ENCODE data around the gene LIMS3. TPM values are rescaled to one million over a fixed set of nuclear protein-coding genes. Genes with fewer than 3 reads are reported as not detected.
"Not testable (repeated sequence)": the region's sequence is repeated elsewhere in the genome, so short reads cannot be mapped to it uniquely, and the experiment has no call there.

The LIMS3 gene
- 0.26 and 1.9 TPM in 2 replicates for total RNA-seq (2014; rRNA removed; shearing (Covaris generic); ENCODE audit: low replicate concordance)

GRCh38 chr2:109898462-109899336 is at the start of gene LIMS3:
Gene LIMS3, plus strand, starts transcription at chr2:109898688. Its CDS starts 41 bp downstream, at chr2:109898729.
- H3K4me3 ChIP-seq, H3K36me3 ChIP-seq, DNase-seq, H3K9me3 ChIP-seq, H3K27me3 ChIP-seq: not testable (repeated sequence)

- H3K36me3 ChIP-seq, H3K9me3 ChIP-seq, H3K4me3 ChIP-seq, H3K27me3 ChIP-seq, DNase-seq: not testable (repeated sequence)
These were observed 27.2 kb upstream of the LIMS3 start for GRCh38 chr2:109871129-109871751.

GRCh38 chr2:109876625-109877024 is 21.9 kb upstream of the LIMS3 start:
- H3K4me3 ChIP-seq, H3K9me3 ChIP-seq, H3K36me3 ChIP-seq, H3K27me3 ChIP-seq, DNase-seq: not testable (repeated sequence)

GRCh38 chr2:109882112-109882511 is 16.4 kb upstream of the LIMS3 start:
- H3K27me3 ChIP-seq, DNase-seq, H3K4me3 ChIP-seq, H3K36me3 ChIP-seq, H3K9me3 ChIP-seq: not testable (repeated sequence)

- not testable (repeated sequence) for H3K36me3 ChIP-seq, H3K4me3 ChIP-seq, H3K27me3 ChIP-seq, DNase-seq, H3K9me3 ChIP-seq
These were observed 10.1 kb upstream of the LIMS3 start for GRCh38 chr2:109888414-109888813.

- not testable (repeated sequence) for H3K9me3 ChIP-seq, H3K4me3 ChIP-seq, H3K36me3 ChIP-seq, DNase-seq, H3K27me3 ChIP-seq
These were observed 8.6 kb upstream of the LIMS3 start for GRCh38 chr2:109889909-109890308.

- DNase-seq, H3K9me3 ChIP-seq, H3K4me3 ChIP-seq, H3K36me3 ChIP-seq, H3K27me3 ChIP-seq: not testable (repeated sequence)
These were observed 7.5 kb upstream of the LIMS3 start for GRCh38 chr2:109891024-109891423.

- H3K9me3 ChIP-seq, DNase-seq, H3K4me3 ChIP-seq, H3K36me3 ChIP-seq, H3K27me3 ChIP-seq: not testable (repeated sequence)
These were observed 4.8 kb upstream of the LIMS3 start for GRCh38 chr2:109893736-109894135.

- H3K4me3 ChIP-seq, DNase-seq, H3K36me3 ChIP-seq, H3K27me3 ChIP-seq, H3K9me3 ChIP-seq: not testable (repeated sequence)
These were observed 4.3 kb upstream of the LIMS3 start for GRCh38 chr2:109894141-109894540.

- H3K36me3 ChIP-seq, H3K4me3 ChIP-seq, H3K27me3 ChIP-seq, DNase-seq, H3K9me3 ChIP-seq: not testable (repeated sequence)
These were observed 3.2 kb upstream of the LIMS3 start for GRCh38 chr2:109895090-109895869.

- not testable (repeated sequence) for H3K36me3 ChIP-seq, H3K27me3 ChIP-seq, DNase-seq, H3K9me3 ChIP-seq, H3K4me3 ChIP-seq
These were observed 2.3 kb upstream of the LIMS3 start for GRCh38 chr2:109896212-109896611.

GRCh38 chr2:109897769-109898461 is 573 bp upstream of the LIMS3 start:
- H3K36me3 ChIP-seq: not testable (repeated sequence)

GRCh38 chr2:109905796-109906195 is 7.3 kb downstream of the LIMS3 start:
- not testable (repeated sequence) for H3K36me3 ChIP-seq, DNase-seq, H3K9me3 ChIP-seq, H3K27me3 ChIP-seq, H3K4me3 ChIP-seq

More at GRCh38 chr2:109897769-109898461, 573 bp upstream of the LIMS3 start:
- H3K9me3 ChIP-seq, H3K27me3 ChIP-seq, DNase-seq, H3K4me3 ChIP-seq: not testable (repeated sequence)

GRCh38 chr2:109908626-109909025 is 10.1 kb downstream of the LIMS3 start:
- not testable (repeated sequence) for H3K27me3 ChIP-seq, H3K4me3 ChIP-seq, H3K9me3 ChIP-seq, DNase-seq, H3K36me3 ChIP-seq

- not testable (repeated sequence) for H3K9me3 ChIP-seq, H3K27me3 ChIP-seq, DNase-seq, H3K36me3 ChIP-seq, H3K4me3 ChIP-seq
These were observed 12.3 kb downstream of the LIMS3 start for GRCh38 chr2:109910789-109911188.

GRCh38 chr2:109913911-109914310 is 15.4 kb downstream of the LIMS3 start:
- not testable (repeated sequence) for H3K36me3 ChIP-seq, DNase-seq, H3K4me3 ChIP-seq, H3K9me3 ChIP-seq, H3K27me3 ChIP-seq

GRCh38 chr2:109914552-109914951 is 16.1 kb downstream of the LIMS3 start:
- H3K27me3 ChIP-seq, H3K36me3 ChIP-seq, H3K9me3 ChIP-seq, H3K4me3 ChIP-seq, DNase-seq: not testable (repeated sequence)

Data from MG63 (cell line).